Measurements from ENCODE around the gene NEDD4L. TPM values are rescaled to one million over a fixed set of nuclear protein-coding genes. Genes with fewer than 3 reads are reported as not detected.

The NEDD4L gene
- total RNA-seq, 1 experiment from 2014 or later, result 42.9 TPM

DNA sequence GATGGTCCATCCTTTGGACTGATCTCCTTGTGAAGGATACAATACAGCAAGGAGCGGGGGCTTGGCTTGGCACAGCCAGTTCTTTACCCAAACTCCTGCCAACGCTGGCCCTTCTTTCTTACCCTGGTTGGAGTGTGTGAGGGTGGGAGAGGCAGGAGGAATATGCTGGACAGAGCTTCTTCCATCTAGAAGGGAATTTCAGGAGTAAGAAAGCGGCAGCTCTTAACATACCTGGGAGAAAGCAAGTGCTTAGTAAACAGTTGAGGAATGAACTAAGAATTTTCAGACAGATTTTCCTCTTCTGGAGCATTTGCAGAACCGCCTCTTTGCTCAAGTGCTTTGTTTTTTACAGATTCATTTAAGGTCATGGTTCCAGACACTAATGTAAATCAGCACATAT is 72.8 kb downstream of the NEDD4L start:
- ATAC-seq, result no peak
- CTCF ChIA-PET, result interaction anchor here (1.0 kb wide), 1 partner anchor 73 kb away, joined by 4 read pairs; the partner anchor contains the start of gene NEDD4L
- Histone ChIP-seq H3K4me1 (ENCODE audit: control insufficient read depth, insufficient read depth, low read length) (peaks cover 5% of the 10 kb centered on the region; the same call in 1 of the 2 replicates), H3K9me3 (ENCODE audit: control insufficient read depth, insufficient read depth, low read depth, low read length) (no peaks in the 10 kb centered on the region), H3K4me3 (ENCODE audit: low read depth in 2 of 2, low read length in 2 of 2) (no peak overlapping the region), H3K27ac (ENCODE audit: low read length) (no peak overlapping the region), H3K36me3 (ENCODE audit: control insufficient read depth, insufficient read depth, low read length) (no peaks in the 10 kb centered on the region), H3K27me3 (ENCODE audit: control insufficient read depth, insufficient read depth, low read length) (no peaks in the 10 kb centered on the region)
- in situ Hi-C loops (cut with HindIII; ENCODE audit: low pct_unique_long_range_greater_than_20kb, low sequenced_read_pairs) (no loop called here), intact Hi-C loops (cut with micrococcal nuclease; ENCODE audit: unreplicated experiment) (no loop called here)
- no peak for TF ChIP-seq TCF7L2 (IDR thresholded peaks at IDR 0.05; ENCODE audit: low read depth, low read length)
- no peak for TF ChIP-seq POLR2AphosphoS5 (IDR thresholded peaks at IDR 0.05; ENCODE audit: low read depth, low read length)
- TF ChIP-seq, protein P1, sequence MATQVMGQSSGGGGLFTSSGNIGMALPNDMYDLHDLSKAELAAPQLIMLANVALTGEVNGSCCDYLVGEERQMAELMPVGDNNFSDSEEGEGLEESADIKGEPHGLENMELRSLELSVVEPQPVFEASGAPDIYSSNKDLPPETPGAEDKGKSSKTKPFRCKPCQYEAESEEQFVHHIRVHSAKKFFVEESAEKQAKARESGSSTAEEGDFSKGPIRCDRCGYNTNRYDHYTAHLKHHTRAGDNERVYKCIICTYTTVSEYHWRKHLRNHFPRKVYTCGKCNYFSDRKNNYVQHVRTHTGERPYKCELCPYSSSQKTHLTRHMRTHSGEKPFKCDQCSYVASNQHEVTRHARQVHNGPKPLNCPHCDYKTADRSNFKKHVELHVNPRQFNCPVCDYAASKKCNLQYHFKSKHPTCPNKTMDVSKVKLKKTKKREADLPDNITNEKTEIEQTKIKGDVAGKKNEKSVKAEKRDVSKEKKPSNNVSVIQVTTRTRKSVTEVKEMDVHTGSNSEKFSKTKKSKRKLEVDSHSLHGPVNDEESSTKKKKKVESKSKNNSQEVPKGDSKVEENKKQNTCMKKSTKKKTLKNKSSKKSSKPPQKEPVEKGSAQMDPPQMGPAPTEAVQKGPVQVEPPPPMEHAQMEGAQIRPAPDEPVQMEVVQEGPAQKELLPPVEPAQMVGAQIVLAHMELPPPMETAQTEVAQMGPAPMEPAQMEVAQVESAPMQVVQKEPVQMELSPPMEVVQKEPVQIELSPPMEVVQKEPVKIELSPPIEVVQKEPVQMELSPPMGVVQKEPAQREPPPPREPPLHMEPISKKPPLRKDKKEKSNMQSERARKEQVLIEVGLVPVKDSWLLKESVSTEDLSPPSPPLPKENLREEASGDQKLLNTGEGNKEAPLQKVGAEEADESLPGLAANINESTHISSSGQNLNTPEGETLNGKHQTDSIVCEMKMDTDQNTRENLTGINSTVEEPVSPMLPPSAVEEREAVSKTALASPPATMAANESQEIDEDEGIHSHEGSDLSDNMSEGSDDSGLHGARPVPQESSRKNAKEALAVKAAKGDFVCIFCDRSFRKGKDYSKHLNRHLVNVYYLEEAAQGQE (IDR thresholded peaks at IDR 0.05; ENCODE audit: insufficient read depth in 1 of 2, low read depth in 2 of 2, low read length in 1 of 2), result 0 out of 4 replicates have a peak, but pooled peaks of 1 of the 2 experiments have one; percentile 27
- POLR2A ChIA-PET, result no interaction called here
- BruUV-seq (replicated peaks), result no TSS peak
- no peak for DNase-seq (ENCODE audit: low read depth, low spot score)

DNA sequence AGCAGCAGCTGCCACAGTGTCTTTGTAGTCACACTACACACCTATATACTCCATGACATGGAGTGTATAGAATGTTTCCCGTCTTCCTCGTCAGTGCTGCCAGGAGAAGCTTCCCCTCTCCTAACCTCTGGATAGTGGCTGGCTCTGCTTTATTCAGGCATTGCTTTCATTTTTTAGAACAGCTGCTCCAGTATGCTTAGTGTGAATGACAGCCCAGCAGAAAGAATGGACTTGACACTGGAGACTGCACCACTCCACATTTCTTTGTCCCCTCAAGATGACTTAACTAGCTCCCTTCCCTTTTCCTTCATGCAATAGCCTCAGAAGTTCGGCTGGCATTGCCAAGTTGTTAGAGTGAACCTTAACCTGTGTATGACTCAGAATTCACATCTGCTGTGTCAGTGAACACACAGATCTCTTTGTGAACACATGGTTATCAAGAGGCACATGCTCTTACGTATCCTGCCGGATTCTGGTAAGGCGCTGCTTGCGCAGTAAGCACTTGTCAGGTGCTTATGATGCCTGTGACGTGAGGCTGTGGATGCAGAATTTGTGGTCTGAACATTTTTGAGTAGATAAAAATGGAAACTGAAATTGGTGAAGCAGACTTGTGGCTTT is 73.9 kb downstream of the NEDD4L start:
- H3K27me3 ChIP-seq (ENCODE audit: control insufficient read depth, insufficient read depth, low read length), result no peaks in the 10 kb centered on the region
- no peaks in the 10 kb centered on the region for H3K9me3 ChIP-seq (ENCODE audit: control insufficient read depth, insufficient read depth, low read depth, low read length)
- intact Hi-C loops (cut with micrococcal nuclease; ENCODE audit: unreplicated experiment), result no loop called here
- in situ Hi-C loops (cut with HindIII; ENCODE audit: low pct_unique_long_range_greater_than_20kb, low sequenced_read_pairs), result no loop called here
- no peaks in the 10 kb centered on the region for H3K36me3 ChIP-seq (ENCODE audit: control insufficient read depth, insufficient read depth, low read length)
- TF ChIP-seq SIN3A (IDR thresholded peaks at IDR 0.05; ENCODE audit: borderline replicate concordance, insufficient read depth, low read depth, low read length), result no peak
- no peak for TF ChIP-seq TCF7L2 (IDR thresholded peaks at IDR 0.05; ENCODE audit: low read depth, low read length)
- TF ChIP-seq, protein P2, sequence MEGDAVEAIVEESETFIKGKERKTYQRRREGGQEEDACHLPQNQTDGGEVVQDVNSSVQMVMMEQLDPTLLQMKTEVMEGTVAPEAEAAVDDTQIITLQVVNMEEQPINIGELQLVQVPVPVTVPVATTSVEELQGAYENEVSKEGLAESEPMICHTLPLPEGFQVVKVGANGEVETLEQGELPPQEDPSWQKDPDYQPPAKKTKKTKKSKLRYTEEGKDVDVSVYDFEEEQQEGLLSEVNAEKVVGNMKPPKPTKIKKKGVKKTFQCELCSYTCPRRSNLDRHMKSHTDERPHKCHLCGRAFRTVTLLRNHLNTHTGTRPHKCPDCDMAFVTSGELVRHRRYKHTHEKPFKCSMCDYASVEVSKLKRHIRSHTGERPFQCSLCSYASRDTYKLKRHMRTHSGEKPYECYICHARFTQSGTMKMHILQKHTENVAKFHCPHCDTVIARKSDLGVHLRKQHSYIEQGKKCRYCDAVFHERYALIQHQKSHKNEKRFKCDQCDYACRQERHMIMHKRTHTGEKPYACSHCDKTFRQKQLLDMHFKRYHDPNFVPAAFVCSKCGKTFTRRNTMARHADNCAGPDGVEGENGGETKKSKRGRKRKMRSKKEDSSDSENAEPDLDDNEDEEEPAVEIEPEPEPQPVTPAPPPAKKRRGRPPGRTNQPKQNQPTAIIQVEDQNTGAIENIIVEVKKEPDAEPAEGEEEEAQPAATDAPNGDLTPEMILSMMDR (IDR thresholded peaks at IDR 0.05), result no peak
- TF ChIP-seq POLR2AphosphoS5 (IDR thresholded peaks at IDR 0.05; ENCODE audit: low read depth, low read length), result no peak
- TF ChIP-seq, protein P1 (IDR thresholded peaks at IDR 0.05; ENCODE audit: insufficient read depth in 1 of 2, low read depth in 2 of 2, low read length in 1 of 2), result no peak
- ChIA-PET CTCF (interaction anchor here (1.0 kb wide), 1 partner anchor 74 kb away, joined by 4 read pairs; the partner anchor contains the start of gene NEDD4L), POLR2A (interaction anchor here (0.5 kb wide), 1 partner anchor 876 kb away, joined by 5 read pairs; no protein-coding TSS in a partner anchor)
- BruUV-seq (replicated peaks), result no TSS peak
- DNase-seq (ENCODE audit: low read depth, low spot score) (peak; percentile 69), ATAC-seq (peak; percentile 64; the same call in 1 of the 2 replicates)
- no peak overlapping the region for H3K27ac ChIP-seq (ENCODE audit: low read length)
- no peak overlapping the region for H3K4me3 ChIP-seq (ENCODE audit: low read depth in 2 of 2, low read length in 2 of 2)
- H3K4me1 ChIP-seq (ENCODE audit: control insufficient read depth, insufficient read depth, low read length), result peaks cover 5% of the 10 kb centered on the region; the same call in 1 of the 2 replicates
